Measurements from ENCODE around the gene AAK1.

DNA sequence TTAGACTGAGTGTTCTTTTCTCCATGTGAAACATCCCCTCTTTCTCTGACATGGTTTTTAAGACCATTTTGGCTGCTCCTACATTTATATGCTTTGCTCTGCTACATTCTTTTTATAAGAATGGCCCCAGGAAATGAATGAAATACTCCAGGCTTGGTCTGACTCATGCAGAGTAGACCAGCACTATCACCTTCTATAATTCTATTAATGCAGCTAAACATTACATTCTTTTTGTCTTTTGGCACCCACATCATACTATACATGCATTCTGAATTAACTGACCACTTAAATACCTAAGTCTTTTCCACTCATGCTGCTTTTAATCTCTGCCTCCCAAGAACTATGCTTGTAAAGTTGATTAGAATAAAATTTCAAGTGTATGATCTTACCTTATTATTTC is 94.1 kb downstream of the AAK1 start:
- TF ChIP-seq, protein P1, sequence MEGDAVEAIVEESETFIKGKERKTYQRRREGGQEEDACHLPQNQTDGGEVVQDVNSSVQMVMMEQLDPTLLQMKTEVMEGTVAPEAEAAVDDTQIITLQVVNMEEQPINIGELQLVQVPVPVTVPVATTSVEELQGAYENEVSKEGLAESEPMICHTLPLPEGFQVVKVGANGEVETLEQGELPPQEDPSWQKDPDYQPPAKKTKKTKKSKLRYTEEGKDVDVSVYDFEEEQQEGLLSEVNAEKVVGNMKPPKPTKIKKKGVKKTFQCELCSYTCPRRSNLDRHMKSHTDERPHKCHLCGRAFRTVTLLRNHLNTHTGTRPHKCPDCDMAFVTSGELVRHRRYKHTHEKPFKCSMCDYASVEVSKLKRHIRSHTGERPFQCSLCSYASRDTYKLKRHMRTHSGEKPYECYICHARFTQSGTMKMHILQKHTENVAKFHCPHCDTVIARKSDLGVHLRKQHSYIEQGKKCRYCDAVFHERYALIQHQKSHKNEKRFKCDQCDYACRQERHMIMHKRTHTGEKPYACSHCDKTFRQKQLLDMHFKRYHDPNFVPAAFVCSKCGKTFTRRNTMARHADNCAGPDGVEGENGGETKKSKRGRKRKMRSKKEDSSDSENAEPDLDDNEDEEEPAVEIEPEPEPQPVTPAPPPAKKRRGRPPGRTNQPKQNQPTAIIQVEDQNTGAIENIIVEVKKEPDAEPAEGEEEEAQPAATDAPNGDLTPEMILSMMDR (IDR thresholded peaks at IDR 0.05; ENCODE audit: low read depth, low read length) = no peak
- no peak for TF ChIP-seq EZH2phosphoT487 (IDR thresholded peaks at IDR 0.05; ENCODE audit: low read depth)

Measured in OCI-LY3 (cell line).